Spleen (tissue), 7 donors: ENCODE measurements around the gene KLHL33.

Source experiments
- CTCF ChIP-seq, 11 experiments: fragments of 200-600 bp in 7 of 11; fragments of 450-650 bp in 4 of 11; sonication (generic) in 4 of 11; IDR thresholded peaks in 8 of 11; conservative IDR thresholded peaks in 3 of 11; 1 replicate in 7 of 11; 2 replicates in 4 of 11; pipeline versions ENCODE4 v1.4.0 to v1.8.0; 2016 to 2021; ENCODE audit warnings: antibody characterized with exemption in 11 of 11, inconsistent platforms in 4 of 11, mild to moderate bottlenecking in 1 of 11
- POLR2A ChIP-seq, 3 donors: fragments of 450-650 bp; IDR thresholded peaks; one replicate each; pipeline ENCODE4 v1.5.1; 2017; ENCODE audit warnings: antibody characterized with exemption in 3 of 3, mild to moderate bottlenecking in 1 of 3
- donor health status: DM: no; HTN: no; CAD: no; lungs with moderate emphysema.
- donor health status: DM: no; HTN: no; CAD: no.
- donor health status: DM: no; HTN: no; CAD: no.

GRCh38 chr14:20383636-20384035, 52.3 kb downstream of the KLHL33 start:
- TF ChIP-seq CTCF (IDR thresholded peaks at IDR 0.05 in 8 of 11, conservative IDR thresholded peaks at IDR 0.05 in 3 of 11) (no peak), POLR2A (IDR thresholded peaks at IDR 0.05) (no peak)
